Smooth muscle cell (in vitro differentiated cells): Measurements from ENCODE around the gene PCSK6. TPM values are rescaled to one million over a fixed set of nuclear protein-coding genes. Genes with fewer than 3 reads are reported as not detected.

Source experiments
- DNase-seq: peaks from one replicate; lab custom pipeline; 2025; ENCODE audit not compliant: unreplicated experiment; lab: John Stamatoyannopoulos, UW
- H2AFZ ChIP-seq: fragments of 200-600 bp; sonication (generic); 2 replicates; pipeline ENCODE4 v1.6.0; 2016; ENCODE audit warnings: antibody characterized with exemption, low read depth, mild to moderate bottlenecking
- H3F3A ChIP-seq: fragments of 200-600 bp; sonication (generic); 2 replicates; pipeline ENCODE4 v1.6.0; 2017; ENCODE audit warnings: antibody characterized with exemption, low read depth
- H3K27ac ChIP-seq: fragments of 200-600 bp; sonication (generic); 2 replicates; pipeline ENCODE4 v1.5.1; 2016; ENCODE audit warnings: low read depth, mild to moderate bottlenecking
- H3K27me3 ChIP-seq: fragments of 200-600 bp; sonication (generic); 2 replicates; pipeline ENCODE4 v1.6.1; 2016; ENCODE audit warnings: low read depth, mild to moderate bottlenecking
- H3K36me3 ChIP-seq: fragments of 200-600 bp; sonication (generic); 2 replicates; pipeline ENCODE4 v1.5.1; 2016; ENCODE audit warnings: low read depth
- H3K4me1 ChIP-seq: fragments of 200-600 bp; sonication (generic); 2 replicates; pipeline ENCODE4 v1.5.1; 2016; ENCODE audit warnings: low read depth
- H3K4me2 ChIP-seq: fragments of 200-600 bp; sonication (generic); 2 replicates; pipeline ENCODE4 v1.6.0; 2016; ENCODE audit warnings: mild to moderate bottlenecking
- H3K4me3 ChIP-seq: fragments of 200-600 bp; sonication (generic); 2 replicates; pipeline ENCODE4 v1.5.1; 2016; ENCODE audit warnings: mild to moderate bottlenecking
- H3K79me2 ChIP-seq: fragments of 200-600 bp; sonication (generic); 2 replicates; pipeline ENCODE4 v1.6.0; 2016; ENCODE audit warnings: low read depth, mild to moderate bottlenecking
- H3K9ac ChIP-seq: fragments of 200-600 bp; sonication (generic); 2 replicates; pipeline ENCODE4 v1.6.0; 2016; ENCODE audit warnings: low read depth
- H3K9me3 ChIP-seq: fragments of 200-600 bp; sonication (generic); replicated peaks from 2 replicates; pipeline ENCODE4 v1.5.1; 2016; ENCODE audit warnings: low read depth
- H4K20me1 ChIP-seq: fragments of 200-600 bp; sonication (generic); 2 replicates; pipeline ENCODE4 v1.6.0; 2016; ENCODE audit warnings: low read depth
- CTCF ChIP-seq: fragments of 200-600 bp; sonication (generic); IDR thresholded peaks from 2 replicates; pipeline ENCODE4 v1.5.1; 2017; ENCODE audit warnings: borderline replicate concordance, mild to moderate bottlenecking, antibody characterized with exemption; ENCODE audit not compliant: insufficient read depth, poor library complexity, severe bottlenecking
- WGBS: methylation state at CpG from one replicate; pipeline ENCODE4 v1.1.7; 2016; ENCODE audit warnings: low lambda C conversion rate; 5-methylcytosine and 5-hydroxymethylcytosine counted together
- polyA plus RNA-seq: library from polyadenylated mRNA; unstranded; fragments of >200 nt; fragmentation: Nextera tagmentation; extraction: Ambion mirVana; gene quantifications from 2 replicates; pipeline ENCODE4 v1.2.1, GENCODE V29; 2016
- total RNA-seq: library from RNA; depleted of rRNA; stranded (reverse); fragments of >200 nt; gene quantifications from 2 replicates; pipeline ENCODE4 v1.2.3, GENCODE V29; 2014

PCSK6 gene
- total and polyA plus RNA-seq, 2 experiments from 2014 or later, result 17.5 TPM

GRCh38 chr15:101489237-101489598 lies 289 bp downstream of the PCSK6 start:
- Histone ChIP-seq H3F3A (peaks cover 5% of the 10 kb centered on the region), H3K36me3 (no peaks in the 10 kb centered on the region), H3K27me3 (peaks cover 12% of the 10 kb centered on the region), H3K27ac (no peak overlapping the region), H3K9ac (no peak overlapping the region), H3K4me1 (peaks cover 7% of the 10 kb centered on the region), H3K4me2 (peak overlapping the region; percentile 82), H4K20me1 (no peaks in the 10 kb centered on the region), H3K4me3 (peak overlapping the region; percentile 35), H2AFZ (no peak overlapping the region), H3K9me3 (no peaks in the 10 kb centered on the region), H3K79me2 (no peaks in the 10 kb centered on the region)
- no peak for DNase-seq
- 0% methylated on average over 33 of the region's 62 CpGs for WGBS
- no peak for TF ChIP-seq CTCF

GRCh38 chr15:101488300-101489164 lies 975 bp downstream of the PCSK6 start:
- Histone ChIP-seq H3K27ac (no peak overlapping the region), H3K27me3 (peaks cover 9% of the 10 kb centered on the region), H3K9ac (no peak overlapping the region), H3K4me3 (peak overlapping the region; percentile 35), H3K36me3 (no peaks in the 10 kb centered on the region), H3K9me3 (no peaks in the 10 kb centered on the region), H3F3A (peaks cover 5% of the 10 kb centered on the region), H3K4me1 (peaks cover 7% of the 10 kb centered on the region), H3K79me2 (no peaks in the 10 kb centered on the region), H2AFZ (no peak overlapping the region), H3K4me2 (peak overlapping the region; percentile 82), H4K20me1 (no peaks in the 10 kb centered on the region)
- TF ChIP-seq CTCF, result no peak
- no peak for DNase-seq
- 6% methylated on average over 81 of the region's 85 CpGs for WGBS

DNA sequence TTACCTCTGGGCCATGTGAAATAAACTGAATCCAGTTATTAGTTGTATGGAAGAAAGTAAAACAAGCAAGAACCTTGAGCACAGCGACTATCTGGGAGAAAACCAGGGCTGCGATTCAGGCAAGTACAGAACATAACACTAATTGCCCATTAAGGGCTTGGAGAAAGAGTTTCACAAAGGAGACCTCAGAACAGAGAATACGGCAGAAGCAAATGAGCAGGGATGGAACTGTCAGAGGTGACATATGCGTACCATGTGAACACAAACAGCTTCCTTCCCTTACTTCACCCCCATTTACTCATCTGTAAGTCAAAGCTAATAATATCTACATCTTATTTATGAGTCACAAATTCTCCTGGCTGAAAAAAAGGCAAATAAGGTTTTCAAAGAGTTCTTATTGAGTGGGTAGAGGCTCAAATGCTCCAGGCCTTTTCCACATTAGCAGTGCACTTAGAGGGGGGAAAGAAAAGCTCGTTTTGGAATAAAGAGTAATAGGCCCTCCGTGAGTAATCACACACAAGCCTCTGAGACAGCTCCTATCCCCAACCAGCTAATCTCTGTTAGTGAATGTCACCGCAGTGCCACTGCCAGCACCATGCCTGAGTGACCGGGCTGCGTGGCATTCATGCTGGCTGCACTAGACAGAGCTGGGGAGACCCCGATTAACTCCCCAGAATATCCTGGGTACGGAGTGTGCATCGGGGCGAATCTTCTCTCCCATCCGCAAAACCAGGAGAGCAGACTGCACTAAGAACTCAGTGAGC lies 2.6 kb downstream of the PCSK6 start:
- no peak for TF ChIP-seq CTCF

More for the DNA sequence above, 2.6 kb downstream of the PCSK6 start:
- Histone ChIP-seq H4K20me1 (no peaks in the 10 kb centered on the region), H3K9ac (no peak overlapping the region), H2AFZ (no peak overlapping the region), H3K4me3 (no peak overlapping the region), H3K4me1 (peaks cover 7% of the 10 kb centered on the region), H3K27me3 (peaks cover 9% of the 10 kb centered on the region), H3K9me3 (no peaks in the 10 kb centered on the region), H3K27ac (no peak overlapping the region), H3K4me2 (peak overlapping the region; percentile 29), H3F3A (peaks cover 5% of the 10 kb centered on the region), H3K36me3 (no peaks in the 10 kb centered on the region), H3K79me2 (no peaks in the 10 kb centered on the region)
- WGBS, result 66% methylated on average over 14 of the region's 14 CpGs
- no peak for DNase-seq
